Naive thymus-derived CD4-positive, alpha-beta T cell (primary cell): ENCODE measurements around the gene DUS1L. TPM values are rescaled to one million over a fixed set of nuclear protein-coding genes. Genes with fewer than 3 reads are reported as not detected.

Source experiments
- ATAC-seq: fragments of 150-1000 bp; cut with Tn5 transposase; 2 replicates; pipeline ENCODE4 v1.10.0; 2021; ENCODE audit warnings: mild to moderate bottlenecking, moderate library complexity
- CTCF ChIA-PET: fragments of 350-600 bp; sonication (Branson Sonifier 250); formaldehyde crosslinking; loops from one replicate; lab custom pipeline; 2021; ENCODE audit warnings: antibody characterized with exemption; lab: Charles Lee
- POLR2A ChIA-PET: fragments of 350-600 bp; sonication (Branson Sonifier 250); formaldehyde crosslinking; loops from one replicate; lab custom pipeline; 2021; ENCODE audit warnings: antibody characterized with exemption, inconsistent platforms; lab: Charles Lee
- DNase-seq, 9 donors: peaks; one replicate each; pipeline versions ENCODE4 v3.0.0 to v3.0.0-alpha.2; 2020 to 2022; ENCODE audit warnings: mixed read lengths in 1 of 9
- H3K27ac ChIP-seq: one replicate; pipeline ENCODE4 v1.7.0; 2013; ENCODE audit warnings: mild to moderate bottlenecking, low read depth, low read length, moderate library complexity
- H3K27me3 ChIP-seq, 2 donors: one replicate each; pipeline ENCODE4 v1.7.0; 2013; ENCODE audit warnings: low read length in 2 of 2, mild to moderate bottlenecking in 2 of 2, moderate library complexity in 2 of 2; ENCODE audit not compliant: control insufficient read depth in 2 of 2, insufficient read depth in 2 of 2
- H3K36me3 ChIP-seq, 3 experiments: 1 replicate in 2 of 3; 2 replicates in 1 of 3; pipeline ENCODE4 v1.7.0; 2013; ENCODE audit warnings: low read length in 3 of 3, mild to moderate bottlenecking in 3 of 3, moderate library complexity in 1 of 3; ENCODE audit not compliant: insufficient read depth in 3 of 3, control insufficient read depth in 2 of 3
- H3K4me1 ChIP-seq, 2 donors: one replicate each; pipeline ENCODE4 v1.7.0; 2013; ENCODE audit warnings: low read length in 2 of 2, mild to moderate bottlenecking in 2 of 2, moderate library complexity in 1 of 2; ENCODE audit not compliant: control insufficient read depth in 2 of 2, insufficient read depth in 2 of 2
- H3K4me3 ChIP-seq: 2 replicates; pipeline ENCODE4 v1.7.0; 2013; ENCODE audit warnings: mild to moderate bottlenecking, low read length
- H3K9me3 ChIP-seq, 3 experiments: 1 replicate in 2 of 3; 2 replicates in 1 of 3; pipeline ENCODE4 v1.7.0; 2013; ENCODE audit warnings: low read length in 3 of 3; ENCODE audit not compliant: control insufficient read depth in 2 of 3
- H3K27ac Mint-ChIP-seq, 9 donors: one replicate each; pipeline ENCODE4 v1.8.0; 2020 to 2022; ENCODE audit warnings: mixed read lengths in 9 of 9, mild to moderate bottlenecking in 8 of 9, moderate library complexity in 5 of 9, inconsistent platforms in 2 of 9
- H3K27me3 Mint-ChIP-seq, 5 donors: one replicate each; pipeline ENCODE4 v1.8.0; 2021 to 2022; ENCODE audit warnings: mixed read lengths in 5 of 5, mild to moderate bottlenecking in 1 of 5
- H3K36me3 Mint-ChIP-seq, 5 donors: one replicate each; pipeline ENCODE4 v1.8.0; 2020 to 2022; ENCODE audit warnings: mixed read lengths in 5 of 5, mild to moderate bottlenecking in 3 of 5, inconsistent platforms in 1 of 5
- H3K4me1 Mint-ChIP-seq, 7 donors: one replicate each; pipeline ENCODE4 v1.8.0; 2020 to 2022; ENCODE audit warnings: mixed read lengths in 7 of 7, mild to moderate bottlenecking in 3 of 7, inconsistent platforms in 1 of 7
- H3K4me3 Mint-ChIP-seq, 10 donors: one replicate each; pipeline ENCODE4 v1.8.0; 2020 to 2022; ENCODE audit warnings: mild to moderate bottlenecking in 10 of 10, mixed read lengths in 10 of 10, moderate library complexity in 6 of 10, inconsistent platforms in 2 of 10
- H3K9me3 Mint-ChIP-seq, 11 donors: one replicate each; pipeline ENCODE4 v1.8.0; 2020 to 2022; ENCODE audit warnings: mixed read lengths in 11 of 11, mild to moderate bottlenecking in 4 of 11, inconsistent platforms in 1 of 11, moderate library complexity in 1 of 11
- intact Hi-C, 2 donors: fragments of 100-400 bp; cut with micrococcal nuclease; formaldehyde crosslinking; loops; one replicate each; pipeline ENCODE4 v1.15.1; 2023
- polyA plus RNA-seq, 2 donors: library from polyadenylated mRNA; unstranded; fragments of 300-500 nt; fragmentation: Illumina TruSeq; gene quantifications; one replicate each; pipeline ENCODE4 v1.2.3, GENCODE V29; 2021
- total RNA-seq, 6 experiments: library from RNA in 5 of 6; stranded (reverse) in 5 of 6; gene quantifications; 1 replicate in 5 of 6; 2 replicates in 1 of 6; pipeline ENCODE4 v1.2.3 and lab custom pipeline; 2021 to 2026

DUS1L gene
- total and polyA plus RNA-seq, 7 experiments from 2014 or later: 52.9 to 157 (median 143) TPM

GRCh38 chr17:82060614-82061013 is 5.0 kb downstream of the DUS1L start:
- Histone ChIP-seq H3K4me3 (no peak overlapping the region), H3K27me3 (no peaks in the 10 kb centered on the region), H3K27ac (no peak overlapping the region), H3K4me1 (peaks cover 0 to 20% of the 10 kb centered on the region in 2 donors), H3K36me3 (peaks cover 0 to 82% (median 18%) of the 10 kb centered on the region in 3 experiments), H3K9me3 (no peaks in the 10 kb centered on the region)
- Mint-ChIP-seq H3K36me3 (peaks cover 0 to 9% (median 0%) of the 10 kb centered on the region in 5 donors), H3K4me3 (no peak overlapping the region), H3K27ac (no peak overlapping the region), H3K9me3 (no peaks in the 10 kb centered on the region), H3K4me1 (peaks cover 0 to 9% (median 5%) of the 10 kb centered on the region in 7 donors), H3K27me3 (no peaks in the 10 kb centered on the region)
- CTCF ChIA-PET: no interaction called here
- POLR2A ChIA-PET: interaction anchor here (0.6 kb wide), 1 partner anchor 1120 kb away, joined by 3 read pairs; no protein-coding TSS in a partner anchor
- intact Hi-C loops: no loop called here
- ATAC-seq (no peak), DNase-seq (no peak)

GRCh38 chr17:82060001-82060380 is 5.6 kb downstream of the DUS1L start:
- no peak overlapping the region for H3K4me3 ChIP-seq
- no peaks in the 10 kb centered on the region for H3K9me3 ChIP-seq
- peaks cover 0 to 18% of the 10 kb centered on the region in 2 donors for H3K4me1 ChIP-seq
- Mint-ChIP-seq H3K27ac (peak overlapping the region in 2 of 9 donors; percentile 36 to 54), H3K36me3 (peaks cover 0 to 9% (median 0%) of the 10 kb centered on the region in 5 donors), H3K9me3 (no peaks in the 10 kb centered on the region), H3K4me1 (peaks cover 0 to 9% (median 5%) of the 10 kb centered on the region in 7 donors), H3K27me3 (no peaks in the 10 kb centered on the region), H3K4me3 (no peak overlapping the region)
- intact Hi-C loops: no loop called here
- POLR2A ChIA-PET: interaction anchor here (0.6 kb wide), 2 partner anchors 8 to 1119 kb away, joined by 3 read pairs; no protein-coding TSS in a partner anchor
- no peak for ATAC-seq
- H3K27ac ChIP-seq: no peak overlapping the region
- DNase-seq: no peak
- peaks cover 0 to 88% (median 18%) of the 10 kb centered on the region in 3 experiments for H3K36me3 ChIP-seq
- no peaks in the 10 kb centered on the region for H3K27me3 ChIP-seq
- CTCF ChIA-PET: no interaction called here

GRCh38 chr17:82059272-82060000 is 6.2 kb downstream of the DUS1L start:
- intact Hi-C loops: no loop called here
- Histone ChIP-seq H3K27ac (no peak overlapping the region), H3K4me3 (no peak overlapping the region), H3K36me3 (peaks cover 0 to 94% (median 18%) of the 10 kb centered on the region in 3 experiments), H3K4me1 (peaks cover 0 to 13% of the 10 kb centered on the region in 2 donors), H3K9me3 (no peaks in the 10 kb centered on the region), H3K27me3 (no peaks in the 10 kb centered on the region)
- no peaks in the 10 kb centered on the region for H3K27me3 Mint-ChIP-seq
- ChIA-PET POLR2A (interaction anchor here (0.6 kb wide), 1 partner anchor 7 kb away, joined by 3 read pairs; no protein-coding TSS in a partner anchor), CTCF (no interaction called here)
- no peaks in the 10 kb centered on the region for H3K9me3 Mint-ChIP-seq
- no peak overlapping the region for H3K4me3 Mint-ChIP-seq
- ATAC-seq (no peak), DNase-seq (no peak)
- peaks cover 0 to 9% (median 0%) of the 10 kb centered on the region in 5 donors for H3K36me3 Mint-ChIP-seq
- H3K4me1 Mint-ChIP-seq: peaks cover 0 to 6% (median 4%) of the 10 kb centered on the region in 7 donors
- H3K27ac Mint-ChIP-seq: peak overlapping the region in 1 of 9 donors; percentile 25

- Histone ChIP-seq H3K36me3 (peaks cover 0 to 96% (median 19%) of the 10 kb centered on the region in 3 experiments), H3K9me3 (no peaks in the 10 kb centered on the region), H3K4me3 (no peak overlapping the region), H3K27me3 (no peaks in the 10 kb centered on the region), H3K27ac (no peak overlapping the region), H3K4me1 (peaks cover 0 to 11% of the 10 kb centered on the region in 2 donors)
- DNase-seq: no peak
- ChIA-PET POLR2A (no interaction called here), CTCF (no interaction called here)
- peaks cover 0 to under 1% (median 0%) of the 10 kb centered on the region in 7 donors for H3K4me1 Mint-ChIP-seq
- ATAC-seq: no peak
- intact Hi-C loops: no loop called here
- no peak overlapping the region for H3K27ac Mint-ChIP-seq
- no peaks in the 10 kb centered on the region for H3K27me3 Mint-ChIP-seq
- no peak overlapping the region for H3K4me3 Mint-ChIP-seq
- H3K36me3 Mint-ChIP-seq: peaks cover 0 to 9% (median 0%) of the 10 kb centered on the region in 5 donors
- no peaks in the 10 kb centered on the region for H3K9me3 Mint-ChIP-seq
These were observed 6.8 kb downstream of the DUS1L start for GRCh38 chr17:82058855-82059249.

GRCh38 chr17:82058230-82058854 is 7.3 kb downstream of the DUS1L start:
- no peak overlapping the region for H3K4me3 Mint-ChIP-seq
- CTCF ChIA-PET: no interaction called here
- H3K36me3 ChIP-seq: peaks cover 0 to 93% (median 16%) of the 10 kb centered on the region in 3 experiments

GRCh38 chr17:82056729-82057621 is 8.6 kb downstream of the DUS1L start:
- H3K36me3 Mint-ChIP-seq: peaks cover 0 to 9% (median 0%) of the 10 kb centered on the region in 5 donors
- H3K27ac ChIP-seq: no peak overlapping the region
- no peaks in the 10 kb centered on the region for H3K27me3 Mint-ChIP-seq
- no peak overlapping the region for H3K4me3 ChIP-seq
- no peak overlapping the region for H3K27ac Mint-ChIP-seq
- peaks cover 0 to 81% (median 16%) of the 10 kb centered on the region in 3 experiments for H3K36me3 ChIP-seq
- H3K9me3 ChIP-seq: no peaks in the 10 kb centered on the region
- H3K4me1 ChIP-seq: peaks cover 13 to 21% of the 10 kb centered on the region in 2 donors
- intact Hi-C loops: no loop called here
- CTCF ChIA-PET: no interaction called here
- H3K9me3 Mint-ChIP-seq: no peaks in the 10 kb centered on the region
- no peak for DNase-seq
- ATAC-seq: no peak
- H3K4me1 Mint-ChIP-seq: peaks cover 0 to 15% (median 4%) of the 10 kb centered on the region in 7 donors
- no peak overlapping the region for H3K4me3 Mint-ChIP-seq
- POLR2A ChIA-PET: interaction anchor here (1.1 kb wide), 1 partner anchor 21 kb away, joined by 3 read pairs; no protein-coding TSS in a partner anchor
- no peaks in the 10 kb centered on the region for H3K27me3 ChIP-seq

More at GRCh38 chr17:82058230-82058854, 7.3 kb downstream of the DUS1L start:
- Mint-ChIP-seq H3K4me1 (peaks cover 0 to 6% (median 0%) of the 10 kb centered on the region in 7 donors), H3K36me3 (peaks cover 0 to 9% (median 0%) of the 10 kb centered on the region in 5 donors), H3K27ac (no peak overlapping the region), H3K9me3 (no peaks in the 10 kb centered on the region), H3K27me3 (no peaks in the 10 kb centered on the region)
- H3K9me3 ChIP-seq: no peaks in the 10 kb centered on the region
- H3K27ac ChIP-seq: no peak overlapping the region
- intact Hi-C loops: no loop called here
- peaks cover 1 to 11% of the 10 kb centered on the region in 2 donors for H3K4me1 ChIP-seq
- ATAC-seq: no peak
- DNase-seq: no peak
- POLR2A ChIA-PET: no interaction called here
- no peak overlapping the region for H3K4me3 ChIP-seq
- no peaks in the 10 kb centered on the region for H3K27me3 ChIP-seq
